ENCODE data around the gene CDC42EP4.

The CDC42EP4 gene

GRCh38 chr17:73234736-73235135 lies 77.1 kb downstream of the CDC42EP4 start (continued):
- TF ChIP-seq PATZ1 (CRISPR knock-in tag; IDR thresholded peaks at IDR 0.05; ENCODE audit: borderline replicate concordance) (no peak), GLIS3 (CRISPR knock-in tag; IDR thresholded peaks at IDR 0.05) (no peak), TOX (CRISPR knock-in tag; IDR thresholded peaks at IDR 0.05; ENCODE audit: borderline replicate concordance) (no peak), PPARA (CRISPR knock-in tag; IDR thresholded peaks at IDR 0.05; ENCODE audit: borderline replicate concordance) (no peak), CSDC2 (CRISPR knock-in tag; IDR thresholded peaks at IDR 0.05) (no peak), ZC3H10 (CRISPR knock-in tag; IDR thresholded peaks at IDR 0.05) (no peak), ZNF565 (CRISPR knock-in tag; conservative IDR thresholded peaks at IDR 0.05; ENCODE audit: low read depth) (no peak), CREB5 (CRISPR knock-in tag; IDR thresholded peaks at IDR 0.05; ENCODE audit: low read depth) (no peak), POU6F1 (CRISPR knock-in tag; IDR thresholded peaks at IDR 0.05; ENCODE audit: borderline replicate concordance, low read depth) (no peak)

All from SK-N-SH treated with all-trans-retinoic acid at 6 μM for 48 hours (cell line).